DOHH2 (cell line): ENCODE data around the gene SLC25A13.

Source experiments
- H3F3A ChIP-seq: fragments of 200-600 bp; sonication (generic), shearing (Covaris generic); 2 replicates; pipeline ENCODE4 v1.6.0; 2016; ENCODE audit warnings: antibody characterized with exemption, mild to moderate bottlenecking; ENCODE audit not compliant: control insufficient read depth, insufficient read depth
- H3K27ac ChIP-seq: fragments of 200-600 bp; sonication (generic); 2 replicates; pipeline ENCODE4 v1.5.1; 2014; ENCODE audit warnings: low read depth, mild to moderate bottlenecking, low read length, moderate library complexity
- H3K27me3 ChIP-seq: fragments of 200-600 bp; sonication (generic); 2 replicates; pipeline ENCODE4 v1.6.1; 2014; ENCODE audit warnings: mild to moderate bottlenecking, low read length, mixed read lengths; ENCODE audit not compliant: control insufficient read depth
- H3K36me3 ChIP-seq: fragments of 200-600 bp; sonication (generic); 2 replicates; pipeline ENCODE4 v1.6.1; 2014; ENCODE audit warnings: mild to moderate bottlenecking, low read length, moderate library complexity, mixed read lengths; ENCODE audit not compliant: control insufficient read depth
- H3K4me1 ChIP-seq: fragments of 200-600 bp; sonication (generic); 2 replicates; pipeline ENCODE4 v1.6.1; 2014; ENCODE audit warnings: mild to moderate bottlenecking, low read length, mixed read lengths; ENCODE audit not compliant: control insufficient read depth
- H3K4me2 ChIP-seq: fragments of 200-600 bp; sonication (generic); 2 replicates; pipeline ENCODE4 v1.6.0; 2014; ENCODE audit warnings: mild to moderate bottlenecking, low read length, moderate library complexity
- H3K4me3 ChIP-seq: fragments of 200-600 bp; sonication (generic); 2 replicates; pipeline ENCODE4 v1.5.1; 2014; ENCODE audit warnings: mild to moderate bottlenecking, low read length, mixed read lengths
- H3K79me2 ChIP-seq: fragments of 200-600 bp; sonication (generic); 2 replicates; pipeline ENCODE4 v1.6.1; 2014; ENCODE audit warnings: mild to moderate bottlenecking, low read length, mixed read lengths; ENCODE audit not compliant: control insufficient read depth
- H3K9me2 ChIP-seq: fragments of 200-600 bp; sonication (generic); replicated peaks from 2 replicates; pipeline ENCODE4 v1.6.1; 2014; ENCODE audit warnings: mild to moderate bottlenecking, low read length, mixed read lengths; ENCODE audit not compliant: control insufficient read depth
- H3K9me3 ChIP-seq: fragments of 200-600 bp; sonication (generic); 2 replicates; pipeline ENCODE4 v1.6.1; 2014; ENCODE audit warnings: antibody characterized with exemption, low read length, mixed read lengths; ENCODE audit not compliant: control insufficient read depth, insufficient read depth
- H4K20me1 ChIP-seq: fragments of 200-600 bp; sonication (generic); 2 replicates; pipeline ENCODE4 v1.6.0; 2014; ENCODE audit warnings: low read depth, mild to moderate bottlenecking, antibody characterized with exemption, low read length, moderate library complexity; ENCODE audit not compliant: control insufficient read depth, insufficient read depth
- EZH2phosphoT487 ChIP-seq: fragments of 200-600 bp; sonication (generic); IDR thresholded peaks from 2 replicates; pipeline ENCODE4 v1.6.1; 2017; ENCODE audit warnings: borderline replicate concordance, mild to moderate bottlenecking, antibody characterized with exemption, low read length, moderate library complexity, mixed read lengths
- TF ChIP-seq, protein P1 (sequence below): fragments of 200-600 bp; sonication (generic); IDR thresholded peaks from one replicate; pipeline ENCODE4 v1.5.1; 2014; ENCODE audit warnings: antibody characterized with exemption, mild to moderate bottlenecking, low read depth, low read length; ENCODE audit not compliant: poor library complexity, severe bottlenecking

SLC25A13 gene

DNA sequence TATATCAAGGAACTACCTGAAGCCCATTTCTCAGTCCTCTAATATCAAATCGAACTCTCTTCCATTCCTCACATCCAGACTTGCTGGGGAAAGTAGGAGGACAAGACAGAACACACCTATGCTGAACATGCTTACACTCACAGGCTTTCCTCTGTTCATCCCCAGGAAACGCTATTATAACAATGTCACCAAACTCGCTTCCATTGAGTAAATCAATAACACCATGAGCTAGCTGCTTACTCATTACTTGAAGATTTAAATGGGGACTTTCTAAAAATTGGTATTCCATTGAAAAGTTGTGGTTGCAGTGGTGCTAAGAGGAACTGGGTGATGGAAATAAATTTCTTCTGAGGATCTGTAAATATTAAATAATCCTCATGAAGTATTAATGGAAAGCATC, 88.8 kb downstream of the SLC25A13 start:
- Histone ChIP-seq H3F3A (no peaks in the 10 kb centered on the region), H3K36me3 (peaks cover 20% of the 10 kb centered on the region), H3K27me3 (no peaks in the 10 kb centered on the region), H3K9me3 (peaks cover 5% of the 10 kb centered on the region; the same call in 1 of the 2 replicates), H3K4me1 (no peaks in the 10 kb centered on the region), H3K4me3 (no peak overlapping the region), H3K9me2 (no peaks in the 10 kb centered on the region), H4K20me1 (no peaks in the 10 kb centered on the region), H3K27ac (no peak overlapping the region), H3K79me2 (no peaks in the 10 kb centered on the region), H3K4me2 (no peak overlapping the region)
- TF ChIP-seq EZH2phosphoT487: no peak
- TF ChIP-seq, protein P1, sequence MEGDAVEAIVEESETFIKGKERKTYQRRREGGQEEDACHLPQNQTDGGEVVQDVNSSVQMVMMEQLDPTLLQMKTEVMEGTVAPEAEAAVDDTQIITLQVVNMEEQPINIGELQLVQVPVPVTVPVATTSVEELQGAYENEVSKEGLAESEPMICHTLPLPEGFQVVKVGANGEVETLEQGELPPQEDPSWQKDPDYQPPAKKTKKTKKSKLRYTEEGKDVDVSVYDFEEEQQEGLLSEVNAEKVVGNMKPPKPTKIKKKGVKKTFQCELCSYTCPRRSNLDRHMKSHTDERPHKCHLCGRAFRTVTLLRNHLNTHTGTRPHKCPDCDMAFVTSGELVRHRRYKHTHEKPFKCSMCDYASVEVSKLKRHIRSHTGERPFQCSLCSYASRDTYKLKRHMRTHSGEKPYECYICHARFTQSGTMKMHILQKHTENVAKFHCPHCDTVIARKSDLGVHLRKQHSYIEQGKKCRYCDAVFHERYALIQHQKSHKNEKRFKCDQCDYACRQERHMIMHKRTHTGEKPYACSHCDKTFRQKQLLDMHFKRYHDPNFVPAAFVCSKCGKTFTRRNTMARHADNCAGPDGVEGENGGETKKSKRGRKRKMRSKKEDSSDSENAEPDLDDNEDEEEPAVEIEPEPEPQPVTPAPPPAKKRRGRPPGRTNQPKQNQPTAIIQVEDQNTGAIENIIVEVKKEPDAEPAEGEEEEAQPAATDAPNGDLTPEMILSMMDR: no peak

DNA sequence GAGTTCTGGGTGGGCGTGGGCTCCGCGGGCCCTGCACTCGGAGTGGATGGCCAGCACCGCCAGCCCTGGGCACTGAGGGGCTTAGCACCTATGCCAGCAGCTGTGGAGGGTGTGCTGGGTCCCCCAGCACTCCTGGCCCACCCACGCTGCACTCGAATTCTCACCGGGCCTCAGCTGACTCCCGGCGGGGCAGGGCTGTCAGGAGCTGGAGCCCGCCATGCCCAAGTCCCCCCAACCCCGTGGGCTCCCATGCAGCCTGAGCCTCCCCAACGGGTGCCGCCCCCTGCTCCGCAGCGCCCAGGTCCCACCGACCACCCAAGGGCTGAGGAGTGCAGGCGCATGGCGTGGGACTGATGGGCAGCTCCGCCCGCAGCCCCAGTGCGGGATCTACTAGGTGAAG, 93.1 kb downstream of the SLC25A13 start:
- no peak overlapping the region for H3K4me2 ChIP-seq
- H3K4me1 ChIP-seq: no peaks in the 10 kb centered on the region
- peaks cover 15% of the 10 kb centered on the region for H3K36me3 ChIP-seq
- H3K9me3 ChIP-seq: peaks cover 5% of the 10 kb centered on the region; the same call in 1 of the 2 replicates
- no peaks in the 10 kb centered on the region for H3F3A ChIP-seq
- no peak overlapping the region for H3K27ac ChIP-seq
- H3K79me2 ChIP-seq: no peaks in the 10 kb centered on the region
- H3K9me2 ChIP-seq: no peaks in the 10 kb centered on the region
- no peaks in the 10 kb centered on the region for H3K27me3 ChIP-seq
- H4K20me1 ChIP-seq: no peaks in the 10 kb centered on the region
- TF ChIP-seq EZH2phosphoT487: no peak
- TF ChIP-seq, protein P1: no peak
- no peak overlapping the region for H3K4me3 ChIP-seq

DNA sequence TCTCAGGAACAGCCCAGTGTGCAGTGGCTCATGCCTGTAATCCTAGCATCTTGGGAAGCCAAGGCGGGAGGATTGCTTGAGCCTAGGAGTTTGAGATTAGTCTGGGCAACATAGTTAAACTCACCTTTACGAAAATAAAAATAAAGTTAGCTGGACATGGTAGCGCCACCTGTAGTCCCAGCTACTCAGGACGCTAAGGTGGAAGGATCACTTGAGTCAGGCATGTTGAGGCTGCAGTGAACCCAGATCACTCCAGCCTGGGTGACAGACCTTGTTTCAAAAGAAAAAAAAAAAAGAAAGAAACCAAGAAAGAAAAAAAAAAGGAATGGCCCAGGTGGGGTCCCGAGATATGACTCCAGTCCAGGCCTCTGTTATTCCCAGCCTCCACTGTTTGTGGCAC, 96.6 kb downstream of the SLC25A13 start:
- Histone ChIP-seq H3K27me3 (no peaks in the 10 kb centered on the region), H3K36me3 (peaks cover 13% of the 10 kb centered on the region), H3F3A (no peaks in the 10 kb centered on the region), H3K79me2 (no peaks in the 10 kb centered on the region), H4K20me1 (no peaks in the 10 kb centered on the region), H3K4me1 (no peaks in the 10 kb centered on the region), H3K9me2 (no peaks in the 10 kb centered on the region), H3K9me3 (peaks cover 5% of the 10 kb centered on the region; the same call in 1 of the 2 replicates), H3K27ac (no peak overlapping the region), H3K4me3 (no peak overlapping the region), H3K4me2 (no peak overlapping the region)
- TF ChIP-seq, protein P1: no peak
- TF ChIP-seq EZH2phosphoT487: no peak
